GM19240 (cell line): Measurements from ENCODE around the gene NDUFB8.

ENCODE experiments used
- DNase-seq: peaks from one replicate; pipeline ENCODE4 v3.0.0; 2011; ENCODE audit warnings: low spot score; ENCODE audit not compliant: insufficient read length

Gene NDUFB8

GRCh38 chr10:100507357-100507732, 22.3 kb downstream of the NDUFB8 start:
- DNase-seq, result no peak

GRCh38 chr10:100506596-100507356, 22.9 kb downstream of the NDUFB8 start:
- DNase-seq, result no peak

GRCh38 chr10:100505164-100505563, 24.5 kb downstream of the NDUFB8 start:
- no peak for DNase-seq

- no peak for DNase-seq
Measured at GRCh38 chr10:100504096-100504495, 25.6 kb downstream of the NDUFB8 start.

GRCh38 chr10:100502926-100503494, 26.7 kb downstream of the NDUFB8 start:
- DNase-seq, result no peak

GRCh38 chr10:100501423-100501822, 28.2 kb downstream of the NDUFB8 start:
- no peak for DNase-seq

- no peak for DNase-seq
Measured at GRCh38 chr10:100498059-100498458, 31.6 kb downstream of the NDUFB8 start.

GRCh38 chr10:100496567-100496966, 33.1 kb downstream of the NDUFB8 start:
- DNase-seq, result no peak

- DNase-seq, result no peak
Measured at GRCh38 chr10:100490531-100490930, 39.1 kb downstream of the NDUFB8 start.

- DNase-seq, result no peak
Measured at GRCh38 chr10:100489396-100489795, 40.3 kb downstream of the NDUFB8 start.

- no peak for DNase-seq
Measured at GRCh38 chr10:100487529-100487928, 42.1 kb downstream of the NDUFB8 start.

- DNase-seq, result no peak
Measured at GRCh38 chr10:100485801-100486495, 43.7 kb downstream of the NDUFB8 start.

- no peak for DNase-seq
Measured at GRCh38 chr10:100485366-100485765, 44.3 kb downstream of the NDUFB8 start.

- no peak for DNase-seq
Measured at GRCh38 chr10:100483876-100484666, 45.6 kb downstream of the NDUFB8 start.

- no peak for DNase-seq
Measured at GRCh38 chr10:100482834-100483185, 46.9 kb downstream of the NDUFB8 start.

- peak; percentile 35 for DNase-seq
Measured at GRCh38 chr10:100482181-100482833, 47.4 kb downstream of the NDUFB8 start.

GRCh38 chr10:100481462-100482081, 48.1 kb downstream of the NDUFB8 start:
- DNase-seq, result peak; percentile 71

GRCh38 chr10:100480002-100480401, 49.7 kb downstream of the NDUFB8 start:
- no peak for DNase-seq

- DNase-seq, result no peak
Measured at GRCh38 chr10:100479037-100479436, 50.6 kb downstream of the NDUFB8 start.

- no peak for DNase-seq
Measured at GRCh38 chr10:100477970-100478369, 51.7 kb downstream of the NDUFB8 start.
